ENCODE measurements around the gene MYL5.
"Not testable (repeated sequence)": the region's sequence is repeated elsewhere in the genome, so short reads cannot be mapped to it uniquely, and the experiment has no call there.

Gene MYL5

GRCh38 chr4:636628-637159 lies 37.6 kb upstream of the MYL5 start:
- no peak for DNase-seq

- no peak for DNase-seq
Observed at GRCh38 chr4:637536-638280, 36.6 kb upstream of the MYL5 start.

- not testable (repeated sequence) for DNase-seq
Observed at GRCh38 chr4:642366-642765, 32.0 kb upstream of the MYL5 start.

- no peak for DNase-seq
Observed at GRCh38 chr4:646460-646859, 27.9 kb upstream of the MYL5 start.

DNA sequence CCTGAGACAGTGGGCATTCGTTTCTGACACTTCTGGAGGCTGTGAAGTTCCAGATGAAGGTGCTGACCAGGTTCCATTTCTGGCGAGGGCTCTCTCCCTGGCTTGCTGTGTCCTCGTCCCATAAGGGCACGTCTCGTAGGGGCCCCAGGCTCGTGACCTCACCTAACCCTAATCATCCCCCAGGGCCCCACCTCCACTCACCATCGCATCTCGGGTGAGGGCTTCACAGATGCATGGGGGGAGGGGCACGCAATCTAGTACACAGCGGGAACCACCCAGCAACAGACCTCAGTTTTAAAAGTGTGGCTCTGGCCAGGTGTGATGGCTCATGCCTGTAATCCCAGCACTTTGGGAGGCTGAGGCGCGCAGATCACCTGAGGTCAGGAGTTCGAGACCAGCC lies 26.9 kb upstream of the MYL5 start:
- DNase-seq: no peak

DNA sequence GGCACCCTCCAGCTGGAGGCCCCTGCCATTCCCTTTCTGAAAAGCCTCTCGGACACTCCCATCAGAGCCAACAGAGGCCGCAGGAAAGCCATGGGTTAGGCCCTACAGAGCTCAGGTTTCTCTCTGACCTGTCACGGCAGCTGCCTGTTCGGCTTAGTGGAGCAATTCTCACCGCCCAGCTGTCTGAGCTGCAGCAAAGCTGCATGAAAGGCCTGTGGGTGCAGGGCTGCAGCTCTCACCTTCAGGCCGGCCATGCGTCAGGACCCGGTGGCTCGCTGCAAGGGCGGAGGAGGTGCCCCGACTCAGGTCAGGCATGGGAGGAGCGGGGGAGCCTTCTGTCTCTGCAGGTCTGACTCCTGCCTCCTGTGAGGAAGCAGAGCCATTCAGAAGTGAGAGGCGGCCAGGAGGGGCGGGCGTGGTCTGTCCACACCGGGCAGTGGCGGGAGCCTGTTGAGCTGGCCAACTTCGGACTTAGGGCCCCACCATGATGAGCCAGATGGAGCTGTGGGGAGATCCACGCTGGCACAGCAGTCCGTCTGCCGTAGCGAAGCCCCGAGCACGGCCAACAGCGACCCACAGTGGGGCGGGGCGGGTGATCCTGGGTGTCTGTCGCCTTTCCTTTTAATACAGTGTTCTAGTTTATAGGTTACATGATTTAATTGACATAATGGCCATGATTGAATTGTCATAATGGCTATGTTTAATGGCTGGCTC lies 25.6 kb upstream of the MYL5 start:
- no peak for DNase-seq

GRCh38 chr4:649293-649625 lies 25.1 kb upstream of the MYL5 start:
- DNase-seq: no peak

DNA sequence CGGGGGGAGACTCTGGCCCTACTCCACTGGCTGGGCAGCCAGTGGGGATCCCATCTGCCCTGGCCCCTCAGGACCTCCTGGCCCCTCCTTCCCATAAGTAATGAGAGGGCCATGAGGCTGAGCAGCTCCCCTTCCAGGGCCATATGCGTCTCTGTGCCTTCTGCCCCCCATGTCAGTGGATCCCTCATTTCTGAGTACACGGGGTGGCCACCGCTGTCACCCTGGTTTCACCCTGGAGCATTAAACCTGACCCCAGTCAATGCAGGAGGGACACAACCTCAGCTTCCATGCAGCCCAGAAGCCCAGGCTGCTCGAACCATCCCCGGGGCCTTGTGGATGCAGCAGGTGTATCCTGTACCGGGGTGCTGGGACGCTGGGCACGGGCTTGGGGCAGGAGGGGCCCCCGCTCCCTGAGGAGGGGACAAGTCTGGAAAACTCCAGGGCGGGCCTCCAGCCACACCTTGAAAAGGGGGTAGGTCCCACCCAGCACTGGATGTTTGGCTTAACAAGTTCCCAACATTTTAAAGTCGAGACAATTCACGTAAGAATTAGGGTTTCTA lies 24.5 kb upstream of the MYL5 start:
- no peak for DNase-seq

GRCh38 chr4:650461-650860 lies 23.9 kb upstream of the MYL5 start:
- no peak for DNase-seq

DNA sequence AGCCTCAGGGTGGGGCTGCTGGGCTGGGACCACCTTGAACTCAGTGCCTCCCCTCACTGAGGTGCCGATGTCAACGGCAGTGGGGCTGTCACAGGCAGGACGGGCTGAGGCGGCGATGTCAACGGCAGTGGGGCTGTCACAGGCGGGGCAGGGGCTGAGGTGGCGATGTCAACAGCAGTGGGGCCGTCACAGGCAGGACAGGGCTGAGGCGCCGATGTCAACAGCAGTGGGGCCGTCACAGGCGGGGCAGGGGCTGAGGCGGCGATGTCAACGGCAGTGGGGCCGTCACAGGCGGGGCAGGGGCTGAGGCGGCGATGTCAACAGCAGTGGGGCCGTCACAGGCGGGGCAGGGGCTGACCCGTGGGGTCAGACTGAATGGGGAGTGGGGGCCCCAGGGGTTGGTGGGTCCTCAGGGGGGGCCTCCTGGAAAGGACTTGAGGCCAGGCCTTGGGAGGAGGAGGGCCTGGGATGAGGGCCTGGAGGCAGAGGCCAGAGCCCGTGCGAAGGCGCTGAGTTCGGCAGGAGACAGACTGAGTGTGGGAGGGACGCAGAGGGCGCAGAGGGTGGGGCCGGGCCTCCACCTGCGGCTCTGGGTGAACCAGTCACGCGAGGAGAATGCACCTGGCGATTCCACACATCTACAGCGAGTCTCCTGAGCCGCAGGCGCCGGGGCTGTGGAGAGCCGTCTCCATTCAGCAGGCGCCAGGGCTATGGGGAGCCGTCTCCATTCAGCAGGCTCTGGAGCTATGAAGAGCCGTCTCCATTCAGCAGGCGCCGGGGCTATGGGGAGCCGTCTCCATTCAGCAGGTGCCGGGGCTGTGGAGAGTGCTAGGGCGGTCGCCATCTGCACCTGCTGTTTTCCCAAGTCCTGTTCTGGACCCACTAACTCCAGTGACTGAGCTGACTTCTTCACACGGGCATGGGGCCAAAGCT lies 23.1 kb upstream of the MYL5 start:
- no peak for DNase-seq

GRCh38 chr4:651884-652642 lies 22.3 kb upstream of the MYL5 start:
- DNase-seq: no peak

GRCh38 chr4:653080-653821 lies 21.1 kb upstream of the MYL5 start:
- no peak for DNase-seq

DNA sequence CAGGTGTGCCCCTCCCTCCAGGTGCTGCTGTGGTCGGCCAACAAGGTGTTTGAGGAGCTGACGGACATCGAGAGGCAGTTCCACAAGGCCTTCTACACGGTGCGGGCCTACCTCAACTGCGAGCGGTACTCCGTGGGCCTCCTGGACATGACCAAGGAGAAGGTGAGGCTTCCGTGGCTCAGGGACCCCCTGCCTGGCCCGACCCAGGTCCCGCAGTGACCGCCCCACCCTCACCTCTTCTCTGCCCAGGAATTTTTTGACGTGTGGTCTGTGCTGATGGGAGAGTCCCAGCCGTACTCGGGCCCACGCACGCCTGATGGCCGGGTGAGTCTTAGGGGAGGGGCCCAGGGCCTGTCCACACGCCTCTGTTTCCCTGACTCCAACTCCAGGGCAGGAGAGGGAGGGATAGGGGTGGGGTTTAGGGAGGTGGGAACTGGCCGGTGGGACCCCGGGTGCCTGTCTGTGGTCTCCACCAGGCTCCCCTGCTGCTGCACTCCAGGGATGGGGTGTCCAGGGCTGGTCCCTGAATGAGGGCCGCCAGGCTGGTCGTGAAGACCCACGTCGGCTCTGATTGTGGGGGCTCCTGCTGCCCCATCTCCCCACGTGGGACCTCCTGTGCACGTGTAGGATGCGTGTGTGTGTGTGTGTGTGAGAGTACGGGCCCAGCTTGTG lies 20.4 kb upstream of the MYL5 start:
- no peak for DNase-seq

DNA sequence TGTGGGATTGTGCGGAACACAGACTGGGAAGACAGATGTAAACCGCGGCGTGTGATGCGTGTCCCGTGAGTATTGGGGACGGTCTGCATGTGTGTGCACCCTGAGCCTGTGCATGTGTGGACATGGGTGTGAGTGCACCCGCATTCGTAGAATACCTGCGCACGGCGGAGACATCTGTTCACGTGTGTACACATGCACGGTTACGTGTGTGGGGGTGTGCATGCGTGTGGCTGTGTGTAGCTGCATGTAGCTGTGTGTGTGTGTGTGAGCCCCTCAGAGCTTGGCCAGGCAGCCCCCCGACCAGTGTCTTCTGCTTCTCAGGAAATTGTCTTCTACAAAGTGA lies 19.9 kb upstream of the MYL5 start:
- DNase-seq: no peak

DNA sequence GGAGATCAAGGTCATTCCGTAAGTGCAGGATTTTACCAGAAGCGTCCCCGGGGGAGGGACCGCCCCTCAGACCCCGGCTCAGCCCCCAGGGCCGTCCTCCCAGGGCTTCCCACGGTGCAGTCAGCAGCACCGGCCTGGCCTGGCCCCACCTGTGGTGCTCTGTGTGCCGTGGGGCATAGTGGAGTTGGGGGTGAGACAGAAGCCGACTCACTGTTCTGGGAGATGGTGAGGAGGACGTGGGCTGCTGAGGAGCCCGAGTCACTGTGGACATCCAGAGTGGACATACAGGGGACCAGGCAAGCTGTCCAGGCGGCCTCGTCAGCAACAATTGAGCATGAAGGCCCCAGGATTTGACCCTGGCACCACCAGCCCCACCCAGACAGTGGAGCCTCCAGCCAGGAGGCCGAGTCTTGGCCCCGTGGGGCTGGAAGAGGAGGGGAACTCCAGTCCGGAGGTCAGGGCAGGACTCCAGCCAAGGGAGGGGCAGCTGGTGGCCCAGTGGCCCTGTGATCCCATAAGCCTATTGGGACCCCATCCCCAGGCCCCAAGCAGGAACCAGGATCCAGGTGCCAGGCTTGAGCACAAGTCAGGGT lies 19.4 kb upstream of the MYL5 start:
- no peak for DNase-seq

DNA sequence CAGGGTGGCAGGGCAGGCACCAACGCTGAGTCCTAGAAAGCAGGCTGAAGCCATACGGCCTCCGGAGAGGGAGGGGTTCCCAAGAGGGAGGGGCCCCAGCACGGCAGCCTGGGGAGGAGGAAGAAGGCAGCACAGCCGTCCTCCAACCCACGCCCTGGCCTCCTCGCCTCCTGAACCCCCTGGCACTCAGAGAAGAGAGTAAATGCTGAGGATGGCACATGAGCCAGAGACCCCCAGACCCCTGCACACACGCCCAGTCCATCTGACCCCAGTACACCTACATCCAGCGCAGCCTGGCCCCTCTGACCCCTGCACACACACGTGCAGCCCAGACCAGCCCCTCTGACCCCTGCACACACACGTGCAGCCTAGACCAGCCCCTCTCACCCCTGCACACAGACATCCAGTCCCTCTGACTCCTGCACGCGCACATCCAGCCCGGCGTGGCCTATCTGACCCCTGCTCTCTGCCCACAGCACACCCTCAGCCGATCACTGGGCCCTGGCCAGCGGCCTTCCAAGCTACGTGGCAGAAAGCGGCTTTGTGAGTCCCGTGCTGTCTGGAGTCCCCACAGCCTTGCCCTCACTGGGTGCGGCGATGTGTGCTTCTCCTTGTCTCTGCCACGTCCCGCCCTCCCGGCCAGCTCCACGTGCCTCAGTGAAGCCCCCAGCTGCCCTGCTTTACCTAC lies 18.7 kb upstream of the MYL5 start:
- no peak for DNase-seq

DNA sequence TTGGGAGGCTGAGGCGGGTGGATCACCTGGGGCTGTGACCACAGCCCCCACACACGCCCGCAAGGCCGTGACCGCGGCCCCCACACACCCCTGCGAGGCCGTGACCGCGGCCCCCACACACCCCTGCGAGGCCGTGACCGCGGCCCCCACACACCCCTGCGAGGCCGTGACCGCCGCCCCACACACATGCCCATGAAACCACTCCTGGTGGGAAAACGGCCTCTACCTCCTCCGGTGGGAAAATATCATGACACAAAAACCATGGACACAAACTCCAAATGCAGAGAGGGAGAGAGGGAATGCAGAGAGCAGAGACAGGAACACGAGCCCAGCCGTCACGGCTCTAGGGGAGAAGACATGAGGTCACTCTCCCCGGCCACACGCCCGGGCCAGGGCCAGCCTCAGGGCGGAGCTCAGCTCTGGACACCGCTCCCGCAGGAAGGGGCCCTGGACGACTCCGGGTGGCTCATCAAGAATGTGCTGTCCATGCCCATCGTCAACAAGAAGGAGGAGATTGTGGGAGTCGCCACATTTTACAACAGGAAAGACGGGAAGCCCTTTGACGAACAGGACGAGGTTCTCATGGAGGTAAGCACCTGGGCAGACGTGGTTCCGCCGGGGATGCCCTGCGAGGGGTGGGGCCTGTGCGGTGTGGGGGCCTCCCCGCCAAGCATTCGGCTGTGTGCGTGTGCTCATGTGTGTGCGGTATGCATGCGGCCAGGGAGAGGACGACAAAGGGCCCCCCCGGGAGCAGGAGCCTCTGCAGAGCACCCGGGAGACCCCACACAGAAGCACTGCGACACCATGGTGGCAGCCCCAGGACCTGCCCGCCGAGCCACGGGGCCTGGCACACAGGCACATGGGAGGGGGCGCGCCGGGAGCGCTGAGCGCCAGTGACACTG lies 17.7 kb upstream of the MYL5 start:
- DNase-seq: no peak

- DNase-seq: no peak
Observed at GRCh38 chr4:657338-657833, 17.0 kb upstream of the MYL5 start.
